WTC11 (cell line): ENCODE measurements around the gene ST6GALNAC5. TPM values are rescaled to one million over a fixed set of nuclear protein-coding genes. Genes with fewer than 3 reads are reported as not detected.

Experiments
- ATAC-seq: fragments of 200-7000 bp; cut with Tn5 transposase; 2 replicates; pipeline ENCODE4 v1.10.0; 2021; ENCODE audit warnings: mild to moderate bottlenecking, moderate library complexity
- CTCF ChIA-PET: fragments of 300-600 bp; sonication (Branson Sonifier 250); formaldehyde crosslinking; loops from one replicate; lab custom pipeline; 2021; ENCODE audit warnings: antibody characterized with exemption; lab: Charles Lee
- POLR2A ChIA-PET: fragments of 350-600 bp; sonication (Branson Sonifier 250); formaldehyde crosslinking; loops from one replicate; lab custom pipeline; 2021; ENCODE audit warnings: antibody characterized with exemption; lab: Charles Lee
- DNase-seq: peaks from one replicate; pipeline ENCODE4 v3.0.0; 2021; ENCODE audit warnings: low spot score
- H3K27ac Mint-ChIP-seq: 2 replicates; pipeline ENCODE4 v1.8.0; 2021; ENCODE audit warnings: mixed read lengths
- H3K27me3 Mint-ChIP-seq: 2 replicates; pipeline ENCODE4 v1.8.0; 2021; ENCODE audit warnings: low read depth, mild to moderate bottlenecking, moderate library complexity, mixed read lengths
- H3K36me3 Mint-ChIP-seq: 2 replicates; pipeline ENCODE4 v1.8.0; 2021; ENCODE audit warnings: mixed read lengths
- H3K4me1 Mint-ChIP-seq: 2 replicates; pipeline ENCODE4 v1.8.0; 2022; ENCODE audit warnings: mixed read lengths
- H3K4me3 Mint-ChIP-seq: 2 replicates; pipeline ENCODE4 v1.8.0; 2021; ENCODE audit warnings: mild to moderate bottlenecking, moderate library complexity, mixed read lengths
- H3K9me3 Mint-ChIP-seq: 2 replicates; pipeline ENCODE4 v1.8.0; 2021; ENCODE audit warnings: mixed read lengths
- CREB1 ChIP-seq: sonication (generic); formaldehyde crosslinking; IDR thresholded peaks from 2 replicates; pipeline ENCODE4 v1.8.0; 2023; ENCODE audit warnings: mild to moderate bottlenecking, missing genetic modification reagents
- CREM ChIP-seq: sonication (generic); formaldehyde crosslinking; IDR thresholded peaks from 2 replicates; pipeline ENCODE4 v1.8.1; 2022; ENCODE audit warnings: mild to moderate bottlenecking, missing genetic modification reagents, moderate library complexity
- CTCF ChIP-seq: fragments of 200-600 bp; IDR thresholded peaks from 2 replicates; pipeline ENCODE4 v1.8.0; 2022; ENCODE audit warnings: antibody characterized with exemption
- EMX1 ChIP-seq: fragments of 250-450 bp; sonication (Bioruptor Pico); IDR thresholded peaks from 2 replicates; pipeline ENCODE4 v1.8.0; 2021; ENCODE audit warnings: mild to moderate bottlenecking
- ERG ChIP-seq: fragments of 250-450 bp; sonication (Bioruptor Pico); IDR thresholded peaks from 2 replicates; pipeline ENCODE4 v1.8.0; 2021; ENCODE audit warnings: mild to moderate bottlenecking
- FOXK1 ChIP-seq: sonication (generic); formaldehyde crosslinking; IDR thresholded peaks from 2 replicates; pipeline ENCODE4 v1.8.0; 2022; ENCODE audit warnings: mild to moderate bottlenecking, moderate library complexity, missing genetic modification reagents
- FOXP1 ChIP-seq: sonication (generic); formaldehyde crosslinking; IDR thresholded peaks from 2 replicates; pipeline ENCODE4 v1.8.0; 2022; ENCODE audit warnings: missing genetic modification reagents, mild to moderate bottlenecking, moderate library complexity, borderline replicate concordance
- GRHL2 ChIP-seq: fragments of 250-450 bp; sonication (Bioruptor Pico); IDR thresholded peaks from 2 replicates; pipeline ENCODE4 v1.8.0; 2022; ENCODE audit warnings: mild to moderate bottlenecking, moderate library complexity; ENCODE audit not compliant: insufficient replicate concordance, severe bottlenecking
- NFYB ChIP-seq: sonication (generic); formaldehyde crosslinking; conservative IDR thresholded peaks from 2 replicates; pipeline ENCODE4 v1.8.0; 2022; ENCODE audit warnings: low read depth, missing genetic modification reagents
- PREB ChIP-seq: sonication (generic); formaldehyde crosslinking; IDR thresholded peaks from 2 replicates; pipeline ENCODE4 v1.8.1; 2022; ENCODE audit warnings: mild to moderate bottlenecking, missing genetic modification reagents, moderate library complexity, borderline replicate concordance
- SP1 ChIP-seq: sonication (generic); formaldehyde crosslinking; conservative IDR thresholded peaks from 2 replicates; pipeline ENCODE4 v1.8.1; 2022; ENCODE audit warnings: missing genetic modification reagents
- TCF7 ChIP-seq: sonication (generic); formaldehyde crosslinking; IDR thresholded peaks from 2 replicates; pipeline ENCODE4 v1.8.0; 2022; ENCODE audit warnings: mild to moderate bottlenecking, low read depth, missing genetic modification reagents, moderate library complexity
- ZNF416 ChIP-seq: fragments of 250-450 bp; sonication (Bioruptor Pico); IDR thresholded peaks from 2 replicates; pipeline ENCODE4 v1.9.0; 2021; ENCODE audit warnings: mild to moderate bottlenecking, inconsistent platforms
- ZNF423 ChIP-seq: fragments of 250-450 bp; sonication (Bioruptor Pico); IDR thresholded peaks from 2 replicates; pipeline ENCODE4 v2.1.2; 2022; ENCODE audit warnings: mild to moderate bottlenecking, moderate library complexity
- total RNA-seq: library from RNA; stranded (reverse); gene quantifications from 3 replicates; pipeline ENCODE4 v1.2.3, GENCODE V29; 2021
- TF ChIP-seq, protein P1 (sequence below): sonication (generic); formaldehyde crosslinking; IDR thresholded peaks from 2 replicates; pipeline ENCODE4 v1.8.1; 2023; ENCODE audit warnings: mild to moderate bottlenecking, missing genetic modification reagents
- TF ChIP-seq, protein P2 (sequence below): sonication (generic); formaldehyde crosslinking; IDR thresholded peaks from 2 replicates; pipeline ENCODE4 v1.8.0; 2022; ENCODE audit warnings: mild to moderate bottlenecking, missing genetic modification reagents
- TF ChIP-seq, protein P3 (sequence below): fragments of 250-450 bp; sonication (Bioruptor Pico); IDR thresholded peaks from 2 replicates; pipeline ENCODE4 v1.9.0; 2021; ENCODE audit warnings: mild to moderate bottlenecking

Gene ST6GALNAC5
- total RNA-seq, 1 experiment from 2014 or later, result 9.6 TPM

DNA sequence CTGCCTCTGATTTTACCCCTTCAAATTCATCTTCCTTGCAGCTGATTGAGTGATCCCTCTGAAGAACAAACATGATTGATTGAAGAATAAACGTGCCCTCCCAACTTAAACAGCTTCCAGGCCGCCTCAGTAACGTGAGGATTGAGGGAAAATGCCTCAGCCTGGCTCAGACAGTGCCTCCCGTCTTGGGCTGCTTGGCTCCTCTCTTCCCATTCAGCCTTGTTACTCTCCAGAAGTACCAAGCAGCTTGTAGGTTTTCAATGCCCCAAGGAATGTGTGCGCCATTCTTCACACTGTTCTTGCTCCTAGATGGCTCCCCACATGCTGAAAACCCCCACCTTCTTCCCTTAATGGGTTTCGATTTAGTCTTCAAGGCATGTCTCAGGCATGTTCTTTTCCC, 51.8 kb downstream of the ST6GALNAC5 start (continued):
- TF ChIP-seq, protein P1, sequence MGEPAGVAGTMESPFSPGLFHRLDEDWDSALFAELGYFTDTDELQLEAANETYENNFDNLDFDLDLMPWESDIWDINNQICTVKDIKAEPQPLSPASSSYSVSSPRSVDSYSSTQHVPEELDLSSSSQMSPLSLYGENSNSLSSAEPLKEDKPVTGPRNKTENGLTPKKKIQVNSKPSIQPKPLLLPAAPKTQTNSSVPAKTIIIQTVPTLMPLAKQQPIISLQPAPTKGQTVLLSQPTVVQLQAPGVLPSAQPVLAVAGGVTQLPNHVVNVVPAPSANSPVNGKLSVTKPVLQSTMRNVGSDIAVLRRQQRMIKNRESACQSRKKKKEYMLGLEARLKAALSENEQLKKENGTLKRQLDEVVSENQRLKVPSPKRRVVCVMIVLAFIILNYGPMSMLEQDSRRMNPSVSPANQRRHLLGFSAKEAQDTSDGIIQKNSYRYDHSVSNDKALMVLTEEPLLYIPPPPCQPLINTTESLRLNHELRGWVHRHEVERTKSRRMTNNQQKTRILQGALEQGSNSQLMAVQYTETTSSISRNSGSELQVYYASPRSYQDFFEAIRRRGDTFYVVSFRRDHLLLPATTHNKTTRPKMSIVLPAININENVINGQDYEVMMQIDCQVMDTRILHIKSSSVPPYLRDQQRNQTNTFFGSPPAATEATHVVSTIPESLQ (CRISPR knock-in tag), result no peak
- TF ChIP-seq FOXP1 (CRISPR knock-in tag), result no peak
- TF ChIP-seq ZNF423 (CRISPR knock-in tag), result no peak
- no peak for TF ChIP-seq NFYB (CRISPR knock-in tag)

GRCh38 chr1:76921590-76921989, 54.3 kb downstream of the ST6GALNAC5 start:
- Mint-ChIP-seq H3K27ac (no peak overlapping the region), H3K4me3 (no peak overlapping the region), H3K4me1 (peaks cover 37% of the 10 kb centered on the region), H3K27me3 (no peaks in the 10 kb centered on the region), H3K36me3 (no peaks in the 10 kb centered on the region), H3K9me3 (no peaks in the 10 kb centered on the region)
- ATAC-seq, result no peak
- TF ChIP-seq, protein P2, sequence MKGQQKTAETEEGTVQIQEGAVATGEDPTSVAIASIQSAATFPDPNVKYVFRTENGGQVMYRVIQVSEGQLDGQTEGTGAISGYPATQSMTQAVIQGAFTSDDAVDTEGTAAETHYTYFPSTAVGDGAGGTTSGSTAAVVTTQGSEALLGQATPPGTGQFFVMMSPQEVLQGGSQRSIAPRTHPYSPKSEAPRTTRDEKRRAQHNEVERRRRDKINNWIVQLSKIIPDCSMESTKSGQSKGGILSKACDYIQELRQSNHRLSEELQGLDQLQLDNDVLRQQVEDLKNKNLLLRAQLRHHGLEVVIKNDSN (CRISPR knock-in tag), result no peak
- no peak for TF ChIP-seq SP1 (CRISPR knock-in tag)
- TF ChIP-seq TCF7, result no peak
- no peak for TF ChIP-seq NFYB (CRISPR knock-in tag)
- ChIA-PET CTCF (no interaction called here), POLR2A (no interaction called here)
- no peak for DNase-seq

DNA sequence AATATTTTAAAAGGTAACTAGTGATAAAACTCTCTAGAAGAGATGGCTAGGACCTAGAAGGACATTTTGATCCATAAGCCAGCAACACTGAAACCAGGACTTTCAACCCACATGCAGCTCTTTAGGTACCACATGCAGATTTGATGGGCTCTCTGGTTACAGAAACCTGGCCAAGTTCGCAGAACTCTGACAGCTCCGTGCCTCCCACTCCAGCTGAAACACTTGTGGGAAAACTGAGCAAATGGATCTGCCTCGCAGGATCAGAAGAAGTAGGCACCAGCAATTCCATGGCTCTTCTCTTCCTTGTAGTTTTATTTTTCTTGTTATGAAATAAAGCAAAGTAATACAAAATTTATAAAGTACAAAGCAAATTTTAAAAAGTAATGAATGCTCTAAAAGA, 58.5 kb downstream of the ST6GALNAC5 start:
- Mint-ChIP-seq H3K4me3 (no peak overlapping the region), H3K4me1 (peaks cover 9% of the 10 kb centered on the region), H3K9me3 (peaks cover 8% of the 10 kb centered on the region), H3K27ac (no peak overlapping the region), H3K36me3 (peaks cover 5% of the 10 kb centered on the region), H3K27me3 (no peaks in the 10 kb centered on the region)
- TF ChIP-seq, protein P3, sequence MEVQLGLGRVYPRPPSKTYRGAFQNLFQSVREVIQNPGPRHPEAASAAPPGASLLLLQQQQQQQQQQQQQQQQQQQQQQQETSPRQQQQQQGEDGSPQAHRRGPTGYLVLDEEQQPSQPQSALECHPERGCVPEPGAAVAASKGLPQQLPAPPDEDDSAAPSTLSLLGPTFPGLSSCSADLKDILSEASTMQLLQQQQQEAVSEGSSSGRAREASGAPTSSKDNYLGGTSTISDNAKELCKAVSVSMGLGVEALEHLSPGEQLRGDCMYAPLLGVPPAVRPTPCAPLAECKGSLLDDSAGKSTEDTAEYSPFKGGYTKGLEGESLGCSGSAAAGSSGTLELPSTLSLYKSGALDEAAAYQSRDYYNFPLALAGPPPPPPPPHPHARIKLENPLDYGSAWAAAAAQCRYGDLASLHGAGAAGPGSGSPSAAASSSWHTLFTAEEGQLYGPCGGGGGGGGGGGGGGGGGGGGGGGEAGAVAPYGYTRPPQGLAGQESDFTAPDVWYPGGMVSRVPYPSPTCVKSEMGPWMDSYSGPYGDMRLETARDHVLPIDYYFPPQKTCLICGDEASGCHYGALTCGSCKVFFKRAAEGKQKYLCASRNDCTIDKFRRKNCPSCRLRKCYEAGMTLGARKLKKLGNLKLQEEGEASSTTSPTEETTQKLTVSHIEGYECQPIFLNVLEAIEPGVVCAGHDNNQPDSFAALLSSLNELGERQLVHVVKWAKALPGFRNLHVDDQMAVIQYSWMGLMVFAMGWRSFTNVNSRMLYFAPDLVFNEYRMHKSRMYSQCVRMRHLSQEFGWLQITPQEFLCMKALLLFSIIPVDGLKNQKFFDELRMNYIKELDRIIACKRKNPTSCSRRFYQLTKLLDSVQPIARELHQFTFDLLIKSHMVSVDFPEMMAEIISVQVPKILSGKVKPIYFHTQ (CRISPR knock-in tag), result no peak
- CTCF ChIA-PET, result no interaction called here
- POLR2A ChIA-PET, result no interaction called here
- no peak for DNase-seq
- no peak for ATAC-seq

- H3K4me3 Mint-ChIP-seq, result no peak overlapping the region
Measured at GRCh38 chr1:76928522-76928921, 61.2 kb downstream of the ST6GALNAC5 start.

DNA sequence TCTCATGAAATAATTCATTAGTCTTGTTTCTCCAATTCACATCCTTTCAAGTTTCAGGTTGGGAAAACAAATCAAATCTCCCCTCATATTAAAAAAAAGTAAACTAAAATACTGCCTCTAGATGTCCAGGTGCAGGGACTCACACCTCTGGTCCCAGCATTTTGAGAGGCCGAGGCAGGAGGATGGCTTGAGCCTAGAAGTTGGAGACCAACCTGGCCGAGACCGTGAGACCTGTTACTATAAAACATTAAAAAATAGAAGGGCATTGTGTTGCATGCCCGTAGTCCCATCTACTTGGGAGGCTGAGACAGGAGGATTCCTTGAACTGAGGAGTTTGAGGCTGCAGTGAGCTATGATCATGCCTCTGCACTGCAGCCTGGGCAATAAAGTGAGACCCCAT, 61.9 kb downstream of the ST6GALNAC5 start:
- no peak overlapping the region for H3K4me3 Mint-ChIP-seq
- no peaks in the 10 kb centered on the region for H3K27me3 Mint-ChIP-seq
- ChIA-PET POLR2A (no interaction called here), CTCF (no interaction called here)
- no peak for ATAC-seq
- DNase-seq, result no peak
- TF ChIP-seq EMX1 (CRISPR knock-in tag) (no peak), GRHL2 (CRISPR knock-in tag) (no peak), CTCF (no peak), PREB (CRISPR knock-in tag) (no peak), ERG (no peak)
- no peak overlapping the region for H3K27ac Mint-ChIP-seq
- peaks cover 12% of the 10 kb centered on the region for H3K36me3 Mint-ChIP-seq
- H3K9me3 Mint-ChIP-seq, result peaks cover 17% of the 10 kb centered on the region
- peaks cover 24% of the 10 kb centered on the region for H3K4me1 Mint-ChIP-seq

More at GRCh38 chr1:76928522-76928921, 61.2 kb downstream of the ST6GALNAC5 start:
- peaks cover 12% of the 10 kb centered on the region for H3K36me3 Mint-ChIP-seq
- H3K4me1 Mint-ChIP-seq, result peaks cover 18% of the 10 kb centered on the region
- CTCF ChIA-PET, result no interaction called here
- DNase-seq, result no peak
- no peaks in the 10 kb centered on the region for H3K27me3 Mint-ChIP-seq
- TF ChIP-seq ZNF416 (CRISPR knock-in tag) (no peak), FOXK1 (CRISPR knock-in tag) (no peak), CREM (CRISPR knock-in tag) (no peak), CREB1 (CRISPR knock-in tag) (no peak), SP1 (CRISPR knock-in tag) (no peak)
- TF ChIP-seq, all 79 proteins: peak for 0
- POLR2A ChIA-PET, result no interaction called here
- H3K27ac Mint-ChIP-seq, result no peak overlapping the region
- peaks cover 17% of the 10 kb centered on the region for H3K9me3 Mint-ChIP-seq
- no peak for ATAC-seq
